Osteoblast (primary cell): ENCODE data around the gene IQCH. TPM values are rescaled to one million over a fixed set of nuclear protein-coding genes. Genes with fewer than 3 reads are reported as not detected.
"Not testable (repeated sequence)": the region's sequence is repeated elsewhere in the genome, so short reads cannot be mapped to it uniquely, and the experiment has no call there.

Source experiments
- DNase-seq: peaks from one replicate; pipeline ENCODE4 v3.0.0; 2011; ENCODE audit warnings: low spot score, mixed read lengths; ENCODE audit not compliant: insufficient read length; ENCODE audit errors: missing footprints
- H2AFZ ChIP-seq: 2 replicates; pipeline ENCODE4 v1.6.0; 2011; ENCODE audit warnings: mild to moderate bottlenecking, low read length
- H3K27ac ChIP-seq: 2 replicates; pipeline ENCODE4 v1.5.1; 2011; ENCODE audit warnings: mild to moderate bottlenecking, low read depth, low read length, moderate library complexity
- H3K27me3 ChIP-seq: 2 replicates; pipeline ENCODE4 v1.6.0; 2012; ENCODE audit warnings: mild to moderate bottlenecking, control low read depth, inconsistent platforms, low read length, moderate library complexity; ENCODE audit not compliant: insufficient read depth
- H3K36me3 ChIP-seq: 2 replicates; pipeline ENCODE4 v1.5.1; 2011; ENCODE audit warnings: mild to moderate bottlenecking, low read length, control low read depth, moderate library complexity; ENCODE audit not compliant: insufficient read depth
- H3K4me1 ChIP-seq: 2 replicates; pipeline ENCODE4 v1.5.1; 2011; ENCODE audit warnings: mild to moderate bottlenecking, low read length, control low read depth, moderate library complexity; ENCODE audit not compliant: insufficient read depth
- H3K4me2 ChIP-seq: 2 replicates; pipeline ENCODE4 v1.6.0; 2011; ENCODE audit warnings: mild to moderate bottlenecking, low read length; ENCODE audit not compliant: insufficient read depth
- H3K4me3 ChIP-seq: fragments of 200-600 bp; sonication (generic); 3 replicates; pipeline ENCODE4 v1.5.1; 2012; ENCODE audit warnings: mild to moderate bottlenecking, low read length, inconsistent platforms; ENCODE audit not compliant: insufficient read depth
- H3K79me2 ChIP-seq: 2 replicates; pipeline ENCODE4 v1.6.0; 2012; ENCODE audit warnings: mild to moderate bottlenecking, low read length, control low read depth, inconsistent platforms; ENCODE audit not compliant: insufficient read depth
- H3K9me3 ChIP-seq: 2 replicates; pipeline ENCODE4 v1.5.1; 2011; ENCODE audit warnings: low read depth, low read length, control low read depth
- H4K20me1 ChIP-seq: 2 replicates; pipeline ENCODE4 v1.6.0; 2012; ENCODE audit warnings: mild to moderate bottlenecking, low read length, control low read depth; ENCODE audit not compliant: insufficient read depth
- total RNA-seq: library from RNA; depleted of rRNA; stranded (reverse); fragments of >200 nt; gene quantifications from 2 replicates; pipeline ENCODE4 v1.2.3, GENCODE V29; 2012
- TF ChIP-seq, protein P1 (sequence below): IDR thresholded peaks from 2 replicates; pipeline ENCODE4 v1.5.1; 2011; ENCODE audit warnings: mild to moderate bottlenecking, low read depth, low read length, moderate library complexity; ENCODE audit errors: extremely low read depth

IQCH gene
- total RNA-seq, 1 donor: 5.8 TPM

DNA sequence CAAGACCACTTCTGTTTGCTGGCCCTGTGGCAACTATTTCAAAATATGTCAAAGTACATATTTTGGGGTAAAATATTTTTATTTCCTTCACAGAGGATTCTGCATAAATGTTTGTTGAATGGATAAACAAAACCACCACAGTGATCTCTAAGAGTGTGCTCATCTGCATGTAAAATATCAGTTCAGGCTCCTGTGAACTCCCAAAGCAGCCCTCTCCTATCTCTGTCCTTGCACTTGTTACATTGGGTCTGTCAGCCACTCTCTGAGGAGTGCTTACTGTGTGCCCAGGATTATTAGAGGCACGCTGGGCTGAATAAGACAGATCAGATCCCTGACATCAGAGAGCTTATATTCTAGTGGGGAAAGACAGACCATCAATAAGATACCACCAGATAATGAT is 27.1 kb downstream of the IQCH start:
- H3K4me3 ChIP-seq: no peak overlapping the region
- no peak for DNase-seq
- H3K4me2 ChIP-seq: no peak overlapping the region
- H3K36me3 ChIP-seq: no peaks in the 10 kb centered on the region
- no peaks in the 10 kb centered on the region for H3K4me1 ChIP-seq
- no peaks in the 10 kb centered on the region for H3K79me2 ChIP-seq
- no peaks in the 10 kb centered on the region for H4K20me1 ChIP-seq
- no peak overlapping the region for H2AFZ ChIP-seq
- TF ChIP-seq, protein P1, sequence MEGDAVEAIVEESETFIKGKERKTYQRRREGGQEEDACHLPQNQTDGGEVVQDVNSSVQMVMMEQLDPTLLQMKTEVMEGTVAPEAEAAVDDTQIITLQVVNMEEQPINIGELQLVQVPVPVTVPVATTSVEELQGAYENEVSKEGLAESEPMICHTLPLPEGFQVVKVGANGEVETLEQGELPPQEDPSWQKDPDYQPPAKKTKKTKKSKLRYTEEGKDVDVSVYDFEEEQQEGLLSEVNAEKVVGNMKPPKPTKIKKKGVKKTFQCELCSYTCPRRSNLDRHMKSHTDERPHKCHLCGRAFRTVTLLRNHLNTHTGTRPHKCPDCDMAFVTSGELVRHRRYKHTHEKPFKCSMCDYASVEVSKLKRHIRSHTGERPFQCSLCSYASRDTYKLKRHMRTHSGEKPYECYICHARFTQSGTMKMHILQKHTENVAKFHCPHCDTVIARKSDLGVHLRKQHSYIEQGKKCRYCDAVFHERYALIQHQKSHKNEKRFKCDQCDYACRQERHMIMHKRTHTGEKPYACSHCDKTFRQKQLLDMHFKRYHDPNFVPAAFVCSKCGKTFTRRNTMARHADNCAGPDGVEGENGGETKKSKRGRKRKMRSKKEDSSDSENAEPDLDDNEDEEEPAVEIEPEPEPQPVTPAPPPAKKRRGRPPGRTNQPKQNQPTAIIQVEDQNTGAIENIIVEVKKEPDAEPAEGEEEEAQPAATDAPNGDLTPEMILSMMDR: no peak
- no peaks in the 10 kb centered on the region for H3K27me3 ChIP-seq
- no peaks in the 10 kb centered on the region for H3K9me3 ChIP-seq
- H3K27ac ChIP-seq: no peak overlapping the region

DNA sequence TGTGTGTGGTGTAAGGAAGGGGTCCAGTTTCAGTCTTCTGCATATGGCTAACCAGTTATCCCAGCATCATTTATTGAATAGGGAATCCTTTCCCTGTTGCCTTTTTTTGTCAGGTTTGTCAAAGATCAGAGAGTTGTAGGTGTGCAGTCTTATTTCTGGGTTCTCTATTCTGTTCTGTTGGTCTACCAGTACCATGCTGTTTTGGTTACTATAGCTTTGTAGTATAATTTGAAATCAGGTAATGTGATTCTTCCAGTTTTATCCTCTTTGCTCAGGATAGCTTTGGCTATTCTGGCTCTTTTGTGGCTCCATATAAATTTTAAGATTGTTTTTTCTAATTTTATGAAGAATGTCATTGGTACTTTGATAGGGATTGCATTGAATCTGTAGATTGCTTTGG is 31.0 kb downstream of the IQCH start:
- not testable (repeated sequence) for H3K9me3 ChIP-seq, H3K79me2 ChIP-seq, H3K27ac ChIP-seq, H3K4me1 ChIP-seq, H3K36me3 ChIP-seq, H3K4me3 ChIP-seq, H2AFZ ChIP-seq, DNase-seq, H4K20me1 ChIP-seq, H3K27me3 ChIP-seq, H3K4me2 ChIP-seq

DNA sequence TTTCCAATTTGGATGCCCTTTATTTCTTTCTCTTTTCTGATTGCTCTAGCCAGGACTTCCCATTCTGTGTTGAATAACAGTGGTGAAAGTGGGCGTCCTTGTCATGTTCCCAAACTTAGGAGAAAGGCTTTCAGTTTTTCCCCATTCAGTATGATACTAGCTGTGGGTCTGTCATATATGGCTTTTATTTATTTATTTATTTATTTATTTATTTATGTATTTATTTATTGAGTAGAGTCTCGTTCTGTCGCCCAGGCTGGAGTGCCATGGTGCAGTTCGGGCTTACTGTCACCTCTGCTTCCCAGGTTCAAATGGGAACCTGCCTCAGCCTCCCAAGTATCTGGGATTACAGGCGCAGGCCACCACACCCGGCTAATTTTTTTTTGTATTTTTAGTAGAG is 31.8 kb downstream of the IQCH start:
- H3K4me3 ChIP-seq, H3K36me3 ChIP-seq, H3K27ac ChIP-seq, H2AFZ ChIP-seq, H3K79me2 ChIP-seq, H3K4me1 ChIP-seq, H3K27me3 ChIP-seq, H3K9me3 ChIP-seq, H4K20me1 ChIP-seq, DNase-seq, H3K4me2 ChIP-seq: not testable (repeated sequence)

DNA sequence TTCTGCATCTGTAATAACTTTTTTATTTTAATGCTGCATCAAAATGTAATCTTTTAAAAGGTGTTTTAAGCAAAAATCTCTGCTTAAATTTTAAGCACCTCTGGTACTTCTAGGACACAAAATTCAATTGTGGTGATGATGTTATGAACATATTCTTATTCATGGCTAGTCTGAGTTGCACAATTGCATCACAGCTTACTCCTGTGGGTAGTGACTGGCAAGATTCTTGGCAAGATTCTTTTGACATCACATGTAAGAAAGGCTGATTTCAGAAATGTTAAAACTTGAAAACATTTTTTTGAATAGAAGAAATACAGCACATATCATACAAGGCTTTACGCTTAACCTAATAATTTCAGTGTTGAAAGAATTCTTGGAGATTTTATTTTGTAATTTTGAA is 35.7 kb downstream of the IQCH start:
- Histone ChIP-seq H3K9me3 (no peaks in the 10 kb centered on the region), H3K27me3 (no peaks in the 10 kb centered on the region), H3K4me2 (no peak overlapping the region), H3K36me3 (no peaks in the 10 kb centered on the region), H4K20me1 (no peaks in the 10 kb centered on the region), H3K79me2 (no peaks in the 10 kb centered on the region), H3K27ac (no peak overlapping the region), H3K4me1 (no peaks in the 10 kb centered on the region), H3K4me3 (no peak overlapping the region), H2AFZ (no peak overlapping the region)
- TF ChIP-seq, protein P1: no peak
- no peak for DNase-seq

DNA sequence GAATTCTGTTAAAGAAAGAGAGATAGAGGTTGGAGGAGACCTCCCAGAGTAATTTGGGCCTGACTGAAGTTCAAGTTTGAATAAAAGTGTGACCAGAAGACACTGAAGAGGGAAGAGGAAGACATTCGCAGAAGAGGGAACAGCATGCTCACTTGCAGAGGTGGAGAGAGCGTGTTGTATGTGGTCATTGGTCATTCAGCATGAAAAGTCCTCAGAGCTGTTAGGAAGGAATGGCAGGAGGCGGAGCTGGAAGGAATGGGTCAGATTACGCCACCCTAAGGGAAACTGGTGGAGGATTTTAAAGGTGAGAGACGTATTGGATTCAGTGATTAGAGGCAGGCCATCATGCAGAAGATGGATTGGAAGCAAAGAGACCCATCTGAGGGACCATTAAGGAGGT is 41.6 kb downstream of the IQCH start:
- TF ChIP-seq, protein P1: no peak
- Histone ChIP-seq H3K4me3 (no peak overlapping the region), H3K36me3 (no peaks in the 10 kb centered on the region), H3K79me2 (no peaks in the 10 kb centered on the region), H3K9me3 (no peaks in the 10 kb centered on the region), H3K4me1 (no peaks in the 10 kb centered on the region), H3K27me3 (no peaks in the 10 kb centered on the region), H3K27ac (no peak overlapping the region), H3K4me2 (no peak overlapping the region), H4K20me1 (no peaks in the 10 kb centered on the region), H2AFZ (no peak overlapping the region)
- DNase-seq: no peak
